Skin of body (tissue), 2 donors: ENCODE results near the gene CDH4. TPM values are rescaled to one million over a fixed set of nuclear protein-coding genes. Genes with fewer than 3 reads are reported as not detected.
A peak's percentile ranks its signal among the peaks of the same experiment; 100 is the strongest.

Experiments
- DNase-seq: peaks from one replicate; lab custom pipeline; 2025; lab: John Stamatoyannopoulos, UW
- total RNA-seq: library from RNA; depleted of rRNA; stranded (reverse); fragments of >200 nt; gene quantifications from one replicate; pipeline ENCODE4 v1.2.3, GENCODE V29; 2014

The CDH4 gene
- total RNA-seq, 1 donor from 2014 or later, result 0.10 TPM

DNA sequence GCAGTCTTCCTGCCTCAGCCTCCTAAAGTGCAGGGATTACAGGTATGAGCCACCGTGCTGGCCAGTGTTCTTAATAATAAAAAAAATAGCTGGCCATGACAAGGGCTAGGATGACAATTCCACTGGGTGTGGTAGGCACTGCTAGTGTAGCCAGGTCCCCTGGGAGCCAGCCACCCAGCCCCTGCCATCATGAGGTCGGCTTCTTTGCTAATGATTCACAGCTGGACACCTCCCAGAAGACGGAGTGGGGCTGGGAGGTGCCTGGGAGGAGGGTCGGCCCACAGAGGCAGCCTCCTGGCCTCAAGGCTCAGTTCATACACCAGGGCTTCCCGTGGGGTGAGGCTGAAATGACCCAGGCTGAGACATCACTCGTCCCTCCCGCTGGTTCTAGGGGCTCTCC lies 583.2 kb downstream of the CDH4 start:
- DNase-seq, result no peak

- no peak for DNase-seq
These were observed 583.8 kb downstream of the CDH4 start for GRCh38 chr20:61835791-61836350.

DNA sequence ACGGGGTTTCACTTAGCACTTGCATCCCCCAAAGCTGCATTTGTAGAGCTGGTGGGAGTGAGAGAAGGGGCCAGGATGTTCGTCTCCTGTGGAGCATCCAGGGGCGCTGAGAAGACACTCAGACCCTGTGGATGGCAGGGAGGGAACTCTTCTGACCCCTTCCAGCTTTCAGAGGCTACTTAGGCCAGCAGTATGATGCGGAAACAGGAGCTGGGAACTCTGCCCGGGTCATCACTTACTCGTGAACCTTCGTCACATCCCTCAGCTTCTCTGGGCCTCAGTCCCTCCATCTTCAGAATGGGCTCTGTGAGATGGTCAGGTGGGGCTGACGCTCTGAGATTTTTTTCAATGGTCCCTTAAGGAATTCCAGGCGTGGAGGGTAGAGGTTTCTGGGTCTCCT lies 585.1 kb downstream of the CDH4 start:
- DNase-seq, result no peak

DNA sequence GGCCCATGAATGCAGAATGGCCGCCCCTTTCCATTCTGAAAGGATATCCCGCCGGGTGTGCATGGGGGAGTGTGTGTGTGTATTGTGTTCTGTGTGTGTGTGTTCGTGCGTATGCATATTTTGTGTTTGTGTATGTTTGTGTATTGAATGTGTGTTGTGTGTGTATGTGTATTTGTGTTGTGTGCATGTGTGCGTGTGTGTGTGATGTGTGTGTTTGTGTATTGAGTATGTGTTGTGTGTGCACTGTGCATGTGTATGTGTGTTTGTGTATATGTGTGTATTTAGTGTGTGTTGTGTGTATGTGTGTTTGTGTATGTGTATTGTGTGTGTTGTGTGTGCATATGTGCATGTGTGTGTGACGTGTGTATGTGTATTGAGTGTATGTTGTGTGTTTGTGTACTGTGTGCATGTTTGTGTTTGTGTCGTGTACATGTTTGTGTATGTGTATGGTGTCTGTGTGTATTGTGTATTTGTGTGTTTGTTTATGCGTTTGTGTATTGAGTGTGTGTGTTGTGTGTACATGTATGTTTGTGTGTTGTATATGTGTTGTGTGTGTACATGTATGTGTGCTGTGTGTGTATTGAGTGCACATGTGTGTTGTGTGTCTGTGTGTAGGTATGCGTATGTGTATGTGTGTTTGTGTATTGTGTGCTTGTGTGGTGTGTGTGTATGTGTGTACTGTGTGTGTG lies 587.3 kb downstream of the CDH4 start:
- no peak for DNase-seq

DNA sequence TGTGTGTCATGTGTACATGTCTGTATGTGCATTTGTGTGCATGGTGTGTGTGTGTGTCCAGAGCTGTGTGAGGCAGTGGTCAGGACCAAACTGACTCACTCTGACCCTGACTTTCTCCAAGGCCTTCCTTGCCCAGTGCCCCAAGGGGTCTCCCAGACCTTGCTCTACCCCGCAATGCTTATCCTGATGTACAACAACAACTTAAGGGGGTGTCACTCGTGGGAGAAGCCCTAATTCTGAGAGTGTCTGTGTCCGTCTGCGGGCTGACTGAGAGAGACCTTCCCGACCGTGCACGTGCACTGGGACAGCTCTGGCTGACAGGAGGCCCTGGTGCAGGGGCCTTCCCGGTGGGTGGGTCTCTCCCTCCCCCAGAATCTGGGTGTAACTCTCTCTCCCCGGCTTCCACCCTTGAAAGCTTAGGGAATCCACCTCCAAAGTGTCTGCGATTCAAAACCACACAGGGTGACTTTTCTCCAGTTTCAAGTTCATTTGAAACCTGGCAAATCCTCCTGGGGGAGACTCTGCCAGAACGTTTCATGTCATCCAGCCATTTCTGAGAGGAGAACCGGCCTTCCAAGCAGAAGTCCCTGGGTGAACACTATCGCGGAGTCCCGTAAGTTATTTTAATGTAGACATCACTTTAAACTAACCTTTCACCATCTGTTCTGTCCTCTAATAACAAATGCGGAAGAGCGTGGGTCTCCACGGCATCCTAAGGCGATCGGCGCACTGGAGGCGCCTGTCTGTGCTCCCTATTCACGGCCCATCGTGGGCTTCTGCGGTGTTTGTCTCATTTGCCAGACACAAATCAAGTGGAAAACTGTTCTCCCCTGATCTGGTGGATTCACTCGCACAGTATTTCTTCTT lies 588.1 kb downstream of the CDH4 start:
- no peak for DNase-seq

- DNase-seq, result no peak
These were observed 588.9 kb downstream of the CDH4 start for GRCh38 chr20:61840779-61841455.

DNA sequence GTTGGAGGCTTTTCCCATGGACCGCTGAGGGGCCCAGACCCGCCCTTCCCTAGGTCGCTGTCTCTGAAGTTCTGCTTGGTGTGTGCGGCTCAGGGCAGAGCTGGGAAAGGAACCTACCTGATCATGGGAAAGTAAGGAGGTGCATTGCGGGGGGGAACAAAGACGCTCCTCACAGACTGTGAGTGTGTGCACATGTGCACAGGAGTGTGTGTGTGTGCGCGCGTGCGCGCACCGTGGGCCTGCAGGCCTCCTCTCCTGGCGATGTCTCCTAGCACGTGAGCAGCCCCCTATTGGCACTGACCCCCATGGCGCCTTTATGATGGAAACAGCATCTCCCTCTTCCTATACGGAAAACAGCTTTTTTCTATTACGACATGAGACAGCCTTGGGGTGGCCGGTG lies 589.5 kb downstream of the CDH4 start:
- DNase-seq, result no peak

DNA sequence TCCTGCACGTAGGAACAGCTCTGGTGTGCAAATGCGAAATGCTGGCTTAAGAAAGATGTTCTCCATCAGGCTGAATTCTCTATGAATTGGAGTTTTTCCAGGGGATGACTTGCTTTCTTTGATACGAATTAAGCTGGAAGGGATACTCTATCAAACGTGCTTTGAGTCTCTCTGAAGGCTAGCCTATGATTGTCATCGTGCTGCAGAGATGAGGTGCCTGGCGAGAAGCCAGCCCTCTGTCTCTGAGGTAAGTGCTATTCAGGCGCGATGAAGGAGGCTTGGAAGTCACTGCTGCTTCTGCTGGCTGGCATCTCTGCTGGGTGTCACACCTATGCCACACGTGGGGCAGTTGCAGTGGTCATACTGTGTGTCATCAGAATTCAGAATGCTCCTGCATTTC lies 589.9 kb downstream of the CDH4 start:
- no peak for DNase-seq

DNA sequence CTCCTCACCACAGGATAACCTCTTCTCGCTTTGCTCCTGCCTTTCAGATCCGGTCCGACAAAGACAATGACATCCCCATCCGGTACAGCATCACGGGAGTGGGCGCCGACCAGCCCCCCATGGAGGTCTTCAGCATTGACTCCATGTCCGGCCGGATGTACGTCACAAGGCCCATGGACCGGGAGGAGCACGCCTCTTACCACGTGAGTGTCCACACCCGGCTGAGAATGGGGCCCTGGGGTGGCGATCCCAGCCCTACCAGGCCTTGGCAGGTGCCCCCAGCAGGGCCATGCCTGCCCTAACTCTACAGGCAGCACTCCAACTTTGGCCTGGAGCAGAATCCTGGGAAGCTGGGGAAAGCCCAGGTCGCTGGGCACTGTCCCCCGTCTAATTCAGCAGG lies 592.6 kb downstream of the CDH4 start:
- DNase-seq, result no peak

GRCh38 chr20:61845233-61845671 lies 593.2 kb downstream of the CDH4 start:
- DNase-seq, result no peak

DNA sequence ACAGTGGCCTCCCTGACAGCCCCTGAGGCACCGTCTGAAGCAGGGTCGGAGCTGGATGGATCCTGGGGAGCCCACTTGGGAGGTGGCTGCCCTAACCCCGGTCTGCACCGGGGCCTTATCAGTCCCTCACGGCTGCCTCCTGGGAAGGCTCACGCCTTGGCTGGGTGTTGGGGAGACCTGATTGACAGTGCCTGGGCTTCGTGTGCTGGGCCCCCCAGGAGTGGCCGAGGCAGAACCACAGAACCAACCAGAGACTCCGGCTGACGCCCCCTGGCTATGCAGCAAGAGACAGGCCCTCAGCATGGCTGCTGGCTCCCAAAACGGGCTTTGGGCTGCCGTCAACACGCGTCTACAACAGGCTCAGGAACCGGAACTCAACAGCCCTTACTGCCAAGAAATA lies 594.0 kb downstream of the CDH4 start:
- no peak for DNase-seq

GRCh38 chr20:61846741-61847419 lies 594.8 kb downstream of the CDH4 start:
- no peak for DNase-seq

- no peak for DNase-seq
These were observed 595.3 kb downstream of the CDH4 start for GRCh38 chr20:61847420-61847748.

- DNase-seq, result no peak
These were observed 595.9 kb downstream of the CDH4 start for GRCh38 chr20:61847986-61848385.

DNA sequence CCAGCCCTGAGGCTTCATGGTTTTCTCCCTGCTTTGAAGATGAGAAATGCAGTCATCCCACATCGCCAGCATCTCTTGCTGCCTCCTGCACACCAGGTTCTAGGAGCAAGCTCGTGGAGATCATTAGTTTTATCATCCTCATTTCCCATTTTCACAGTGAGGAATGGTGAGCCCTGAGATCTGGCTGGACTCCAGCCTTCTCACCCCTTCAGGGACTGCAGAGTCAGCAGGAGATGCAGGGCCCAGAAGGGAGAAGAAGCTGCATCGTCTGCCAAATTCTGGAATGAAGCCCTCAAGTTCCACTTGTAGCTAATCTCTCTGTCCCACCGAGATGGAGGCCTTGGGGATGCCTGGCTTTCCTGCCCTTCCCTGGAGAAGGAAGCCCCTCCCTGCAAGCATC lies 596.8 kb downstream of the CDH4 start:
- no peak for DNase-seq

GRCh38 chr20:61849376-61849775 lies 597.3 kb downstream of the CDH4 start:
- DNase-seq, result no peak

DNA sequence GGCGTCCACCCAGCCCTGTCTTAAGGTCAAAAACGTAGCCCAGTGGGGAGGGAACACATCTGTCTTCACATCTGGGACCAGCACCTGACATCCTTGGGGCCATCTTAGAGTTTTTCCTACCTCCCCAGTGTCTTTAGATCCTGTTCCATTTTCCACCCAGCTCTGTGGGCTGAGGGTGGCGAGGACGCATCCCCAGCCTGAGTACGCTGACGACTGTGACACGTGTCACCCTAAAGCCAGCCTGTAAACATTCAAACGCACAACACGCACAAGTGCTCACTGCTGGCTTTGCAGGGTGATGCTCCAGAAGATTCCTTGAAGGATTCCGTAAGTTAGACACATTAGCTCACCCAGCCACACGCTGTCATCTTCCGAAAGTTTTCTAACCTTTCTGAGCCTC lies 597.8 kb downstream of the CDH4 start:
- DNase-seq, result no peak

GRCh38 chr20:61850457-61850856 lies 598.4 kb downstream of the CDH4 start:
- DNase-seq, result peak; percentile 62

DNA sequence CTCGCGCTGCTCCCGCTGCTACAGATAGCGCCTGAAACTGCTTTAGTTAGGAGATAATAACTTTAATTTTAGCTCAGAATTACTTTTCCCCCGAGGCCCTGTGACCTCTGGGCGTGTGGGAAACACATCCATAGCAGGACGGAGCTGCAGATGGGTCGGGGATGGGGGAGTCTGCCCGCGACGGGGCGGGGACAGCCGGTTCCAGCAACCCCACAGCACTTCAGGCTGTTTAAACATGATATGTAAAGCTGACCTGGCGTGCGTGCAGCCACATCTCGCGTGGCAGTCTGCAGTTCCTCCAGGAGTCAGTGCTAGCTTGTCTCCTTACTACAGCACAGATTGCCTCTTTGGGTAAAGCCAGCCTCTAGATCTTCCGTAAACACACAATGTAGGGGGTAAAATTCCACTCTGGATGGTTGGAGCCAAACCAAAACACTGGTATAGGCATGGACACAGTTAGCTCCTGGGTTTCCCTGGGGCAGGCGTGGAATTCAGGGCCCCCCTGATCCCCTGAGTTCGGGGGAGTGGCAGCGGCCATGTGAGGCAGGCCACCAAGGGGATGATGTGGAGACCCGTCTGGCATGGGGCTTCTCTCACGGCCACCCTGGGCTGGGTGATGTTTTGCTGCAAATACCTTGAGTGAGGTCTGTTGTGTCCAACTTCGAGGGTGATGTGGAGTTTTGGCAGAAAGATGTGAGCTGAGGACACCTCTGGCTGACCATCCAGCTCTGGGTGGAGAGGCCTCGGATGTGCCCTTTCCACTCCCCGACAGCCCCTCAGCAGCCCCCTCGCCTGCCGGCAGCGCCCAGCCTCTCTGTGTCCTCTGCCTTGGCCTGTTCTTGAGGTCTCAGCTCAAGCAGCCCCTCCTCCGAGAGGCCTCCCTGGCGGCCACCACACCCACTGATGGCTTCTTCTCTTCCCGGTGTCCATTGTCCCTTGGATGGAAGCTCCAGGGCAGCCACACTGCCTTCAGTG lies 599.2 kb downstream of the CDH4 start:
- no peak for DNase-seq
